Activated B cell treated with CpG ODN at 0.5 μM for 24 hours (primary cell): ENCODE measurements around the gene NDUFA11. TPM values are rescaled to one million over a fixed set of nuclear protein-coding genes. Genes with fewer than 3 reads are reported as not detected.

Experiments used
- ATAC-seq: fragments of 200-7000 bp; cut with Tn5 transposase; one replicate; pipeline ENCODE4 v1.10.0; 2021; ENCODE audit warnings: low read depth, mild to moderate bottlenecking, moderate library complexity
- CTCF ChIA-PET: fragments of 350-600 bp; sonication (Branson Sonifier 250); formaldehyde crosslinking; loops from one replicate; lab custom pipeline; 2021; ENCODE audit warnings: antibody characterized with exemption; lab: Charles Lee
- POLR2A ChIA-PET: fragments of 350-600 bp; sonication (Branson Sonifier 250); formaldehyde crosslinking; loops from one replicate; lab custom pipeline; 2021; ENCODE audit warnings: antibody characterized with exemption; lab: Charles Lee
- DNase-seq: peaks from one replicate; pipeline ENCODE4 v3.0.0; 2022
- H3K27ac Mint-ChIP-seq: one replicate; pipeline ENCODE4 v1.8.0; 2020; ENCODE audit warnings: mixed read lengths
- H3K27me3 Mint-ChIP-seq: one replicate; pipeline ENCODE4 v1.8.0; 2021; ENCODE audit warnings: mixed read lengths
- H3K36me3 Mint-ChIP-seq: one replicate; pipeline ENCODE4 v1.8.0; 2021; ENCODE audit warnings: low read depth, mixed read lengths
- H3K4me1 Mint-ChIP-seq: one replicate; pipeline ENCODE4 v1.8.0; 2021; ENCODE audit warnings: mixed read lengths
- H3K4me3 Mint-ChIP-seq: one replicate; pipeline ENCODE4 v1.8.0; 2020; ENCODE audit warnings: mild to moderate bottlenecking, mixed read lengths
- H3K9me3 Mint-ChIP-seq: one replicate; pipeline ENCODE4 v1.8.0; 2020; ENCODE audit warnings: mixed read lengths
- CTCF ChIP-seq: fragments of 200-600 bp; IDR thresholded peaks from one replicate; pipeline ENCODE4 v1.8.0; 2022; ENCODE audit warnings: antibody characterized with exemption, mild to moderate bottlenecking
- intact Hi-C: fragments of 100-400 bp; cut with micrococcal nuclease; formaldehyde crosslinking; loops from one replicate; pipeline ENCODE4 v1.15.1; 2024
- total RNA-seq: library from RNA; stranded (reverse); gene quantifications from 2 replicates; pipeline ENCODE4 v1.2.3, GENCODE V29; 2022

NDUFA11 gene
- total RNA-seq, 1 donor from 2014 or later, result 193 TPM

DNA sequence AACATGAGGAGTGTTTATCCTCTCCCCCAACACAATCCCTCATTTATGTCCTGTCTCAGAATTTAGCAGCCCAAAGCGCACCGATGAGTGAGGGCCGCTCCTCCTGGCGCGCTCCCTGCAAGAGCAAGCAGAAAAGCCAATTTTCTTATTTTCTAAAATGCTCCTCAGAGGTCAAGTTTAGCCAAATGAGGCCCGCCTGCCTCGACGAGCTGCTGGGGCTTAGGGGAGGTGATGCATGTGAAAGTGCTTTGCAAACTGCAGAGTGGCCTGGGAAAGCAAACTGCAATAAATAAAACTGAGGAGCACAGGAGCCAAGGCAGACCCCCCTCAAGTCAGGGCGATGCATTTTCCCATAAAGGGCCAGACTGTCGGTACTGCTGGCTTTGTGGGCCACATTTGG lies 39.5 kb upstream of the NDUFA11 start:
- intact Hi-C loops, result no loop called here
- H3K9me3 Mint-ChIP-seq, result no peaks in the 10 kb centered on the region
- ATAC-seq (no peak), DNase-seq (no peak)
- H3K27me3 Mint-ChIP-seq, result no peaks in the 10 kb centered on the region
- ChIA-PET CTCF (no interaction called here), POLR2A (no interaction called here)
- no peak for TF ChIP-seq CTCF
- no peak overlapping the region for H3K4me3 Mint-ChIP-seq
- peaks cover 61% of the 10 kb centered on the region for H3K36me3 Mint-ChIP-seq
- H3K4me1 Mint-ChIP-seq, result peaks cover 8% of the 10 kb centered on the region
- H3K27ac Mint-ChIP-seq, result no peak overlapping the region

DNA sequence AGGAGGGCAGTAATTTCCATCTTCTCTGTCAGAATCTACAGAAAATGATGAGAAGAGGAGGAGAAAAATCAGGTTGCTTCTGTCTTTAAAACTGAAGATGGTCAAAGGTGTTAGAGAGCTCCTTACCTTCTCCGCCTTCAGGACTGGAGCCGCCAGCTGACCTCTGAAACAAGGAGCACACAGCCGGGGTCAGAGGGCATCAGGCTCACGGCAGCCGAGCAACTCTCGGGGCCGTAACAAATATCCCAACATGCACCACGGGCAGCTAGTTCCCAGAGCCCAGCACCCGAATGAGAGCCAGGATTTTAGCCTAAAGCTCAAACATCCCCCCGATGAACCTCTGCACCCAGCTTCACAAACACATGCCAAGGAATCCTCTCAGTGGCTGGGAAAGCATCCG lies 38.1 kb upstream of the NDUFA11 start:
- H3K4me1 Mint-ChIP-seq, result peaks cover 1% of the 10 kb centered on the region
- ChIA-PET CTCF (interaction anchor here (1.2 kb wide), 1 partner anchor 26 kb away, joined by 3 read pairs; no protein-coding TSS in a partner anchor), POLR2A (no interaction called here)
- no peak for ATAC-seq
- H3K4me3 Mint-ChIP-seq, result no peak overlapping the region
- H3K9me3 Mint-ChIP-seq, result no peaks in the 10 kb centered on the region
- no peak overlapping the region for H3K27ac Mint-ChIP-seq
- H3K27me3 Mint-ChIP-seq, result no peaks in the 10 kb centered on the region
- intact Hi-C loops, result no loop called here
- TF ChIP-seq CTCF, result no peak
- DNase-seq, result no peak
- H3K36me3 Mint-ChIP-seq, result peaks cover 67% of the 10 kb centered on the region

- intact Hi-C loops, result no loop called here
- ATAC-seq (no peak), DNase-seq (no peak)
- peaks cover 72% of the 10 kb centered on the region for H3K36me3 Mint-ChIP-seq
- H3K4me1 Mint-ChIP-seq, result no peaks in the 10 kb centered on the region
- H3K27ac Mint-ChIP-seq, result no peak overlapping the region
- H3K9me3 Mint-ChIP-seq, result no peaks in the 10 kb centered on the region
- ChIA-PET POLR2A (no interaction called here), CTCF (no interaction called here)
- no peak for TF ChIP-seq CTCF
- no peak overlapping the region for H3K4me3 Mint-ChIP-seq
- H3K27me3 Mint-ChIP-seq, result no peaks in the 10 kb centered on the region
Observed at GRCh38 chr19:5940260-5941208, 36.9 kb upstream of the NDUFA11 start.

GRCh38 chr19:5937550-5937949 lies 34.0 kb upstream of the NDUFA11 start:
- no peak for DNase-seq
- Mint-ChIP-seq H3K27me3 (no peaks in the 10 kb centered on the region), H3K36me3 (peaks cover 77% of the 10 kb centered on the region), H3K9me3 (no peaks in the 10 kb centered on the region), H3K27ac (no peak overlapping the region), H3K4me1 (no peaks in the 10 kb centered on the region), H3K4me3 (no peak overlapping the region)
- TF ChIP-seq CTCF, result no peak
- ATAC-seq, result no peak
- POLR2A ChIA-PET, result no interaction called here
- intact Hi-C loops, result no loop called here
- CTCF ChIA-PET, result interaction anchor here (1.1 to 1.5 kb wide), 2 partner anchors 30 to 134 kb away, joined by 3 to 4 read pairs; no protein-coding TSS in a partner anchor

GRCh38 chr19:5936292-5936592 lies 32.7 kb upstream of the NDUFA11 start:
- Mint-ChIP-seq H3K4me3 (no peak overlapping the region), H3K4me1 (no peaks in the 10 kb centered on the region), H3K9me3 (no peaks in the 10 kb centered on the region), H3K27ac (no peak overlapping the region), H3K27me3 (no peaks in the 10 kb centered on the region), H3K36me3 (peaks cover 80% of the 10 kb centered on the region)
- no peak for TF ChIP-seq CTCF
- CTCF ChIA-PET, result interaction anchor here (1.5 kb wide), 1 partner anchor 32 kb away, joined by 3 read pairs; no protein-coding TSS in a partner anchor
- intact Hi-C loops, result no loop called here
- no peak for DNase-seq
- no peak for ATAC-seq
- POLR2A ChIA-PET, result no interaction called here
